NCI-H1436 treated with DMSO at 0.1 percent for 48 hours (cell line): Measurements from ENCODE around the gene LIMK1.
"Not testable (repeated sequence)": the region's sequence is repeated elsewhere in the genome, so short reads cannot be mapped to it uniquely, and the experiment has no call there.

Experiments used
- DNase-seq: peaks from one replicate; lab custom pipeline; 2025; lab: John Stamatoyannopoulos, UW

The LIMK1 gene

GRCh38 chr7:74084722-74085578, 1.3 kb downstream of the LIMK1 start:
- no peak for DNase-seq

GRCh38 chr7:74087791-74088453, 4.3 kb downstream of the LIMK1 start:
- no peak for DNase-seq

GRCh38 chr7:74092321-74092963, 8.8 kb downstream of the LIMK1 start:
- no peak for DNase-seq

DNA sequence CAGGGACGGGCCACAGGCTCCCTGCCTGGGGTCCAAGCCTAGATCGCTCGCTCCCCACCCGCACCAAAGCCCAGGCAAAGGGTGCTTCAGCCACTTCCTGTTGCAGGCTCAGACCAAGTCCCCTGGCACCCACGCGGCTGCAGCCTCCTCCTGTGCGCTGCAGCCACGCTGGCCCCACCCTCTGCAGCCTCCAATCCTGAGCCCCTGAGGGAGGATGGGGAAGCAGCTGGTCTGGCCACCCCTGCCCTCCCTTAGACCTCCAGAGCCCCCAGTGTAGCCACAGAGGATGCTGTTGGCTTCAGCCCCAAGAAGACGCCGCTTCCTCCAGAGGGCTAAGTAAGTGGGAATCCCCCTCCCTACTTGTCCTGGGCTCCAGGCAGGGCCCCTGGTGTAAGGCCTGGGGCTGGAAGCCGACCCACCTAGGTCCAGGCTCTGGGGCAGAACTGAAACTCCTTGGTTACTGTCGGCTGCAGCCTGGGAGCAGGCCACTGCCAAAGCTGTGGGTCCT, 9.4 kb downstream of the LIMK1 start:
- no peak for DNase-seq

- DNase-seq: no peak
Measured at GRCh38 chr7:74093671-74094223, 10.1 kb downstream of the LIMK1 start.

DNA sequence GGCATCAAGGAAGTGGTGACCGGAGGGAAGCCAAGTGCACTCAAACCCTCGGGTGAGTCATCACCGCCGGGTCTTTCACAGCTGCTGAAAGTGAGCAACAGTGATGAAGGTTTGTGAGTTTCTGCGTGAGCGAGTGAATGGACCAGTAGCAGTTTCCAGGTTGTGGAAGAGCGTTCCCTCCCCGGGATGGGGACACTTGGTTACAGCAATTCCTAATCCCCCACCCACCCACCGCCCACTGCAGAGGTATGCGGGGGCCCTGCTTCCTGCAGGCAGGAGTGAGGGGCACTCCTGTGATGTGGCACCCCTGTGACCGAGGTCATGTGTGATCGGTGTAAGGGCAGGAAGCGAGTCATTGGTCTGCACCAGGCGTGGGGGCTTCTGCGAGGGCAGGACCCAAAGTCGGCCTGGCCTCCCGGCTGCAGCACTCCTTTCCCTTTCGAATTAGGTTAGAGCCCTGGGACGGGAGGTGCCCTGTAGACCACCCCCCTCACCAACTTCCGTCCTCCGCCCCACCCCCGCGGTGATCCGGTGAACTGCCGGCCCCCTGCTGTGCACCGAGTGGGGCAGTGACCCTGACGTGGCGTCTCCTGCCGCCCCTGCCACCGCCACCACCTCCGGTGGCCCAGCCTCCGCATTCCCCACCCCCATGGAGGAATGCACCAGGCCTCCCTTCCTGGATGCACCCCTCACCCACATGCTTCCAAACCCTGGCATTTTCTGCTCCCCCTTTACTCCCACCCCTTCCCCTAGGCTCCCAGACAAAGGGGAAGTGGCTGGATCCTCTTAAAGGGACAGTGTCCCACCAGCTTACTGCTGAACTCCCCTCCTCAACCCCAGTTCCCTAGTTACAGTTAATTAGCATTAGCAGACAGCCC, 10.9 kb downstream of the LIMK1 start:
- DNase-seq: no peak

- no peak for DNase-seq
Measured at GRCh38 chr7:74095135-74095534, 11.5 kb downstream of the LIMK1 start.

DNA sequence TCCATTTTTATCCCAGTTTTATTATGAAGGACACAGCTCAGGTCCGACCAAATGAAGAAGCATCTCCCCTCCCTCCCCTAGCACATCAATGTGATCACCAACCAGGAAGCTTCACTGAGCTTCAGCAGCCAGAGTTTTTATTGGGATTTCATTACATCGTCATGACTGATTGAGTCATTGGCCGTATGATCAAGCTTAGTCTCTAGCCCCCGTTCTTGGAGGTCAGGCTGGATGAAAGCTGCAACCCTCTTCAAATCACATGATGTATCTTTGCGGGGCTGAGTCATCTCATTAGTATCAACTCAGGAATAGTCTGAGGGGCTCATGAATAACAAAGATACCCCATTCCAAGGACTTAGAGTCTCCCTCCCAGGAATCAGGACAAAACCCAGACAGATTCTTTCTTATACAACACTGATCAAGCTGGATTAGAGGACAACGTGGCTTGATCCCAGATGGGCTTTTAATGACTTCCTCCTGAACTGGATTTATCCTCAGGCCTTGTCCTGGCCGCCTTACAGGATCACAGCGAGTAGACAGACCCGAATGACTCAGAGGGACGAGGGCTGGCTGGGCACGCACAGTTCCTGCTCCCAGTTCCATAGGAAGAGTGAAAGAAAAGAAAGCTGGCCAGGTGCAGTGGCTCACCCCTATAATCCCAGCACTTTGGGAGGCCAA, 14.5 kb downstream of the LIMK1 start:
- DNase-seq: no peak

- no peak for DNase-seq
Measured at GRCh38 chr7:74099031-74099430, 15.4 kb downstream of the LIMK1 start.

GRCh38 chr7:74101061-74101681, 17.6 kb downstream of the LIMK1 start:
- peak; percentile 79 for DNase-seq

- no peak for DNase-seq
Measured at GRCh38 chr7:74103219-74103772, 19.7 kb downstream of the LIMK1 start.

- DNase-seq: no peak
Measured at GRCh38 chr7:74104702-74105101, 21.1 kb downstream of the LIMK1 start.

- no peak for DNase-seq
Measured at GRCh38 chr7:74105992-74106391, 22.4 kb downstream of the LIMK1 start.

DNA sequence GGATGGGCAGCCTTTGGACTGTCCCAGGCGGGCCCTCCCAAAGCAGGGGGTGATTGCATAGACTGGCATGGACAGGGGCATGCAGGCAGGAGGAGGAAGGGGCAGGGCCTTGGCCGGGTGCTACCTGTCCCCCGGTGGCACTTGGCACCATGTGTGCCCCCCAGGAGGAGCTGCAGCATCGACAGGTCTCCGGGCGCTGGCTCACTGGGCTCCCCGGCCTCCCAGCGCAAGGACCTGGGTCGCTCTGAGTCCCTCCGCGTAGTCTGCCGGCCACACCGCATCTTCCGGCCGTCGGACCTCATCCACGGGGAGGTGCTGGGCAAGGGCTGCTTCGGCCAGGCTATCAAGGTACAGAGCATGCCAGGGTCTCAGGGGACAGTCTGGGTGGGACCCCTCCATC, 23.2 kb downstream of the LIMK1 start:
- DNase-seq: no peak

- no peak for DNase-seq
Measured at GRCh38 chr7:74115326-74115725, 31.7 kb downstream of the LIMK1 start.

DNA sequence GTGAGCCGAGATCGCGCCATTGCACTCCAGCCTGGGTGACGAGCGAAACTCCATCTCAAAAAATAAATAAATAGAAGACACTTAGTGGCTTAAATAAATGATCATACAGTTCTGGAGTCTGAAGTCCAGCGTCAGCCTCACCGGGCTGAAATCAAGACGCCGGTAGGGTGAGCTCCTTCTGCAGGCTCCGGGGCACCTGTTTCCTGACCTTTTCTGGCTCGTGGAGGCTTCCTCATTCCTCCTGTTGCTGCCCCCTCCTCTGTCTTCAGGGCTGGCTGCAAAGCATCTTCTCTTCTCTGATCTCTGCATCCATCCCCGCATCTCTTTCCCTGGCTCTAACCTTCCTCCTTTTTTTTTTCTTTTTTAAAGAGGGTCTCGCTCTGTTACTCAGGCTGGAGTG, 32.8 kb downstream of the LIMK1 start:
- no peak for DNase-seq

GRCh38 chr7:74119831-74120230, 36.2 kb downstream of the LIMK1 start:
- DNase-seq: no peak

- DNase-seq: no peak
Measured at GRCh38 chr7:74121401-74122249, 38.0 kb downstream of the LIMK1 start.

GRCh38 chr7:74123892-74124291, 40.3 kb downstream of the LIMK1 start:
- DNase-seq: not testable (repeated sequence)
